GM12875 (cell line): Measurements from ENCODE around the gene UNC13B.

ENCODE experiments used
- H3K4me3 ChIP-seq: one replicate; pipeline ENCODE4 v1.5.1; 2011; ENCODE audit warnings: low read depth, low read length, control low read depth
- TF ChIP-seq, protein P1 (sequence below): IDR thresholded peaks from 2 replicates; pipeline ENCODE4 v1.5.1; 2011; ENCODE audit warnings: low read depth, mild to moderate bottlenecking, control low read depth, inconsistent platforms, low read length, moderate library complexity, borderline replicate concordance; ENCODE audit not compliant: insufficient read depth

UNC13B gene

DNA sequence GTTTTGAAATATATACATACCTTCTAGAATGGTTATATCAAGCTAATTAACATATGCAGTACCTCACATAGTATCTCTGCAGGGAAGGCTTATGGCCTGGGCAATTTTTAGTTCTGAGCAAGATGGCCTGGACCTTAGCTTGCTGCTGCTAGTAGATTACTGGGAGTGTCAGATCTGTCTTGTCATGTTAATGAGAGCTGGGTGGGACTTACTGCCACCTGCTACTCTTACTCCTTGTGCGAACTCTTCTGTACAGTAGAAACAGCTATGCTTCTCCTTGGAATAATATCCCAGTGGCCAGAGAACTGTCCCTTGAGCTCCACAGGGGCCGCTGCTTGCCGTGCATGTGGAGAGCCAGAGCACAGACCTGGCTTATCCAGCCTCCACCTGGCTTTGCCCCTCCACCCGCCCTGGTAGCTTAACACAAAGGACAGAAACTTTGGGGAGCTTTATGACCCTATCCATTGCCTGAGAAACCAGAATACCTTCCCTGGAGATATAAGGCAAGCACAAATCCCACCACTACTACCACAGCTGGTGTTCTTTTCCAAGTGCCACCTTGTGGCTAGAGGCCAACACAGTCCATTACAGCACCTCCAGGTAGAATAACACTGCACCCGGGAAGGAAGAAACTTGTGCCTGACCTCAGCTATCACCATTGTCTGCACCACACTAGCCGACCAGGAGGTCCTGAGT, 253.7 kb downstream of the UNC13B start:
- no peak overlapping the region for H3K4me3 ChIP-seq
- TF ChIP-seq, protein P1, sequence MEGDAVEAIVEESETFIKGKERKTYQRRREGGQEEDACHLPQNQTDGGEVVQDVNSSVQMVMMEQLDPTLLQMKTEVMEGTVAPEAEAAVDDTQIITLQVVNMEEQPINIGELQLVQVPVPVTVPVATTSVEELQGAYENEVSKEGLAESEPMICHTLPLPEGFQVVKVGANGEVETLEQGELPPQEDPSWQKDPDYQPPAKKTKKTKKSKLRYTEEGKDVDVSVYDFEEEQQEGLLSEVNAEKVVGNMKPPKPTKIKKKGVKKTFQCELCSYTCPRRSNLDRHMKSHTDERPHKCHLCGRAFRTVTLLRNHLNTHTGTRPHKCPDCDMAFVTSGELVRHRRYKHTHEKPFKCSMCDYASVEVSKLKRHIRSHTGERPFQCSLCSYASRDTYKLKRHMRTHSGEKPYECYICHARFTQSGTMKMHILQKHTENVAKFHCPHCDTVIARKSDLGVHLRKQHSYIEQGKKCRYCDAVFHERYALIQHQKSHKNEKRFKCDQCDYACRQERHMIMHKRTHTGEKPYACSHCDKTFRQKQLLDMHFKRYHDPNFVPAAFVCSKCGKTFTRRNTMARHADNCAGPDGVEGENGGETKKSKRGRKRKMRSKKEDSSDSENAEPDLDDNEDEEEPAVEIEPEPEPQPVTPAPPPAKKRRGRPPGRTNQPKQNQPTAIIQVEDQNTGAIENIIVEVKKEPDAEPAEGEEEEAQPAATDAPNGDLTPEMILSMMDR, result no peak

DNA sequence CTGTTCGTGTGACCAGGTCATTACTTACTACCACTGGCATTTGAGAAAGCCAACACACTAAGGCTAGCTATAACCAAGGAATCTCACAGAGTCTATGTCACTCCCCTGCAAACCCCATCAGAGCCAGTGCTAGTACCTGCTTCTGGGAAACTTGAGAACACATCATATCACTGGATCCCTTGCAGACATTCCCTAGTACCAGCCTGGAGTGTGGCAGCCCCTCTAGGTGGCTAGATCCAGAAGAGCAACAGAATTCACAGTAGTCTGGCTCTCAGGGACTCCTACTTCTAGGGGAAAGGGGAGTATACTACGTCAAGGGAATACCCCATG, 254.3 kb downstream of the UNC13B start:
- no peak overlapping the region for H3K4me3 ChIP-seq
- TF ChIP-seq, protein P1, result no peak

DNA sequence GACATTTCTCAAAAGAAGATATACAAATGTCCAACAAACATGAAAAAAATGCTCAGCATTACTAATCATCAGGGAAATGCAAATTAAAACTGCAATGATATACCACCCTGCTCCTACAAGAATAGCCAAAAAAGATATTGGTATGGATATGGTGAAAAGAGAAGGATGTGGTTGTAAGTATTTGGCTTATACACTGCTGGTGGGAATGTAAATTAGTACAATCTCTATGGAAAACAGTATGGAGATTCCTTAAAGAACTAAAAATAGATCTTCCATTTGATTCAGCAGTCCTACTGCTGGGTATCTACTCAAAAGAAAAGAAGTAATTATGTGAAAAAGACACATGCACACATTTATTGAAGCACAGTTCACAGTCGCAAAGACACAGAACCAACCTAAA, 260.5 kb downstream of the UNC13B start:
- TF ChIP-seq, protein P1, result no peak
- no peak overlapping the region for H3K4me3 ChIP-seq

DNA sequence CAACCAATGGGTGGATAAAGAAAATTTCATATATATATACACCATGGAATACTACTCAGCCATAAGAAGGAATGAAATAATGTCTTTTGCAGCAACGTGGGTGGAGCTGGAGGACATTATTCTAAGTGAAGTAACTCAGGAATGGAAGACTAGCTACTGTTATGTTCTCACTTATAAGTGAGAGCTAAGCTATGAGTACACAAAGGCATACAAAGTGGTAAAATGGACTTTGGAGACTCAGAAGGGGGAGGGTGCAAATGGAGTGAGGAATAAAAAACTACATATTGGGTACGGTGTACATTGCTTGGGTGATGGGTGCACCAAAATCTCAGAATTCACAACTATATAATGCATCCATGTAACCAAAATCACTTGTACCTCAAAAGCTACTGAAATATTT, 260.9 kb downstream of the UNC13B start:
- TF ChIP-seq, protein P1, result no peak
- no peak overlapping the region for H3K4me3 ChIP-seq

DNA sequence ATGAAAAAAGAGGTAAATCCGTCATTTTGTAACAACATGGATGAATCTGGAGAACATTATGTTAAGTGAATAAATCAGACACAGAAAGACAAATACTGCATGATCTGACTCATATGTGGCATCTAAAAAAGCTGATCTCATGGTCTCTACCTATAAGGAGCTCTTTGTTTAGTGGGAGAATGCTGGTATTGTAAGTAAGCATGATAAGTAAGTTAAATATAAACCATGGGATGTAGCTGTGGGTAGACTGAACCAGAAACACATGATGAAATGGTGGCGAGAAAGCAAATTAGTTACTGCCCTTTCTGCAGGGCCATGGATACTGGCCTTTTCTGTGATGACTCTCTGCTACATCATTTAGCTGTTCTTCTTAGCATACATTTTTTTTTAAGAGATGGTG, 261.7 kb downstream of the UNC13B start:
- H3K4me3 ChIP-seq, result no peak overlapping the region
- TF ChIP-seq, protein P1, result no peak

DNA sequence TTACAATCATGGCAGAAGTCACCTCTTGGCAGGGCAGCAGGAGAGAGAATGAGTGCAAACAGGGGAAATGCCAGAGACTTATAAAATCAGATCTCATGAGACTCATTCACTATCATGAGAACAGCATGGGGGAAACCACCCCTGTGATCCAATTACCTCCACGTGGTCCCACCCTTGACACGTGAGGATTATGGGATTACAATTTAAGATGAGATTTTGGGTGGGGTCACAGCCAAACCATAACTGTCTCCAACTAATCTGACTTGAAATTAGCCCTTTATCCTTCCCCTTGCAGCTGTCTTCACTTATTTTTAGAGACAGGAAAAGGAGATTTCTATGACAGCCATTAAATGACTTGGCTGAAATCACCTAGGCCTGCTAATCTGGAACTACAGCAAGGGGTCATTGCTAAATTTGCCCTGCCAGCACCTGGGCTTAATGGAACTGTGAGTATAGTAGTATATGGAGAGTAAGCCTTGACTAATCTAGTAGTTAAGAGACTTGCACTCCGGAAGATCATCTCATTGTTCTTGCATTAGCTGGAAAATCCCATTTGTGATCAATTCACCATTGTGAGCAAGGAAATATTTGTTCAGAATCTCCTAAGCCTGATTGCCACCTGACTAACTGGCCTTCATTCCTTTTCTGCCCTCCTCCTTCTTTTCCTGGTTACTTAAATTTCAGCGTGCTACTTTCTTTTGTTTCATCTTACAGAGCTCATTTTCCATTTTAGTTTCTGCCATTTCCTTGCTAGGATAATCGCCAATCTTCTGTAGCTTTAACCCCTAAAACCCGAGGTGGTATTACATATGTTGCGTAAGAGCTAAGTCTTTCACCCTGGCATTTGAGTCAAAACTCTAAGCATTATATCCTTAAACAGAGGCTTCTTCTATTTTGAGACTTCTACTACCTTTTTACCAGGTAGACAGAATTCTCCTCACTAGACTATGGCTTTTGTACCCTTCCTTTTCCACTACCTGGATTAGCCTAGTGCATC, 262.8 kb downstream of the UNC13B start:
- TF ChIP-seq, protein P1, result no peak
- no peak overlapping the region for H3K4me3 ChIP-seq
